MG63 (cell line): ENCODE measurements around the gene DCLK2. TPM values are rescaled to one million over a fixed set of nuclear protein-coding genes. Genes with fewer than 3 reads are reported as not detected.

Experiments used
- DNase-seq: peaks from one replicate; pipeline ENCODE4 v3.0.0-alpha.2; 2020
- H3K27me3 ChIP-seq: fragments of 250-450 bp; sonication (Bioruptor Pico); 2 replicates; pipeline ENCODE4 v1.5.1; 2020; ENCODE audit warnings: mild to moderate bottlenecking, moderate library complexity
- H3K36me3 ChIP-seq: fragments of 250-450 bp; sonication (Bioruptor Pico); 2 replicates; pipeline ENCODE4 v1.5.1; 2020; ENCODE audit warnings: mild to moderate bottlenecking, moderate library complexity
- H3K4me3 ChIP-seq: fragments of 250-450 bp; sonication (Bioruptor Pico); 2 replicates; pipeline ENCODE4 v1.5.1; 2020; ENCODE audit warnings: mild to moderate bottlenecking, moderate library complexity
- H3K9me3 ChIP-seq: fragments of 250-450 bp; sonication (Bioruptor Pico); 2 replicates; pipeline ENCODE4 v1.5.1; 2020; ENCODE audit warnings: mild to moderate bottlenecking, moderate library complexity
- total RNA-seq: library from RNA; depleted of rRNA; stranded (reverse); fragments of >200 nt; shearing (Covaris generic); gene quantifications from 2 replicates; pipeline ENCODE4 v1.2.3, GENCODE V29; 2014; ENCODE audit warnings: low replicate concordance

DCLK2 gene
- total RNA-seq, 1 experiment from 2014 or later: 3.1 TPM

- no peaks in the 10 kb centered on the region for H3K9me3 ChIP-seq
- no peaks in the 10 kb centered on the region for H3K36me3 ChIP-seq
- no peaks in the 10 kb centered on the region for H3K27me3 ChIP-seq
- no peak for DNase-seq
- no peak overlapping the region for H3K4me3 ChIP-seq
These were observed 11.5 kb downstream of the DCLK2 start for GRCh38 chr4:150089732-150090131.

GRCh38 chr4:150090836-150091235 is 12.6 kb downstream of the DCLK2 start:
- Histone ChIP-seq H3K36me3 (no peaks in the 10 kb centered on the region; the same call in 1 of the 2 replicates), H3K4me3 (no peak overlapping the region), H3K9me3 (no peaks in the 10 kb centered on the region), H3K27me3 (no peaks in the 10 kb centered on the region)
- DNase-seq: peak; percentile 52

DNA sequence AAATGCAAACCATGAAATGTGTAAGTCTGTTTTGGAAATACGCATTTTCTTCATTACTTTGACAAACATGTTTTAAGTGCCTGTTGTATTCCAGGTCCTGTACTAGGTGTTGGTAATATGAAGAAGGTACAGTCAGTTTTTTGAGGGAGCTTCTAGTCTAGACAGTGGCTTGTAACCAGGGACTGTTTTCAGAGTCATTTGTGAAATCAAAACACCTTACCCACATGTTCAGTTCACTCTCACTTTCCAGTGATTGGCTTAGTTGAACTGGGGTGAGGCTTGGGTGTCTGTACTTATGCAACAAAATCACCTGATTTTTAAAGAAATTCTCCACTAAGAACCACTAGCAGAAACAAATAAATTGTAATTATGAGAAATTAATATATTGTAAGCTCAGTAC is 16.4 kb downstream of the DCLK2 start:
- no peak overlapping the region for H3K4me3 ChIP-seq
- DNase-seq: no peak
- no peaks in the 10 kb centered on the region for H3K27me3 ChIP-seq
- no peaks in the 10 kb centered on the region; the same call in 1 of the 2 replicates for H3K36me3 ChIP-seq
- no peaks in the 10 kb centered on the region for H3K9me3 ChIP-seq

- Histone ChIP-seq H3K36me3 (no peaks in the 10 kb centered on the region; the same call in 1 of the 2 replicates), H3K4me3 (no peak overlapping the region), H3K9me3 (no peaks in the 10 kb centered on the region), H3K27me3 (no peaks in the 10 kb centered on the region)
- no peak for DNase-seq
These were observed 18.4 kb downstream of the DCLK2 start for GRCh38 chr4:150096625-150097024.

GRCh38 chr4:150098214-150098613 is 20.0 kb downstream of the DCLK2 start:
- Histone ChIP-seq H3K36me3 (no peaks in the 10 kb centered on the region; the same call in 1 of the 2 replicates), H3K9me3 (no peaks in the 10 kb centered on the region), H3K4me3 (no peak overlapping the region), H3K27me3 (no peaks in the 10 kb centered on the region)
- DNase-seq: no peak

GRCh38 chr4:150104404-150105027 is 26.3 kb downstream of the DCLK2 start:
- Histone ChIP-seq H3K27me3 (no peaks in the 10 kb centered on the region), H3K4me3 (no peak overlapping the region), H3K9me3 (no peaks in the 10 kb centered on the region), H3K36me3 (0 out of 2 replicates have a peak, but pooled peaks cover 3% of the 10 kb centered on the region)
- no peak for DNase-seq

GRCh38 chr4:150106886-150107285 is 28.6 kb downstream of the DCLK2 start:
- Histone ChIP-seq H3K36me3 (peaks cover 7% of the 10 kb centered on the region), H3K27me3 (no peaks in the 10 kb centered on the region), H3K9me3 (peaks cover 4% of the 10 kb centered on the region; the same call in 1 of the 2 replicates), H3K4me3 (no peak overlapping the region)
- peak; percentile 60 for DNase-seq

DNA sequence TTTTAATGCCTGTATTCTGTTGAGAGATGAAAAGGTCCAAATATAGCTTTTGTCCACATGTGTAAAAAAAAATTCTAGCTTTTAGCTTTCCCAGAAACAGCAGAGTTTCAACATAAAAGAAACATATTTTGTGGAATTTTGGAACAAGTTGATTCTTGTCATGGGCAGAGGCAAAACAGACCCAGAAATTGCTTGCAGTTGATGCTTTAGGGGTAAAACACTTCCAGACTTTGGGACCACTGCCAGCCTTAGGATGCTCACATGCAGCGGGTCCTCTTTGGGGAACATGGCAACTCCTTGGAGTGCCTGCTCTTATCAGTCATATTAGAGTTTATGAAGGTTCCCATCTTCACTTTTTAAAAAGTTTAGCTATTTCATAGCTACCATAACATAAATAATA is 30.4 kb downstream of the DCLK2 start:
- no peak for DNase-seq
- no peak overlapping the region for H3K4me3 ChIP-seq
- no peaks in the 10 kb centered on the region for H3K27me3 ChIP-seq
- peaks cover 4% of the 10 kb centered on the region; the same call in 1 of the 2 replicates for H3K9me3 ChIP-seq
- peaks cover 5% of the 10 kb centered on the region for H3K36me3 ChIP-seq

- H3K36me3 ChIP-seq: peaks cover 4% of the 10 kb centered on the region
- H3K4me3 ChIP-seq: no peak overlapping the region
- peaks cover 7% of the 10 kb centered on the region; the same call in 1 of the 2 replicates for H3K9me3 ChIP-seq
- H3K27me3 ChIP-seq: no peaks in the 10 kb centered on the region
- DNase-seq: no peak
These were observed 36.4 kb downstream of the DCLK2 start for GRCh38 chr4:150114641-150115040.

DNA sequence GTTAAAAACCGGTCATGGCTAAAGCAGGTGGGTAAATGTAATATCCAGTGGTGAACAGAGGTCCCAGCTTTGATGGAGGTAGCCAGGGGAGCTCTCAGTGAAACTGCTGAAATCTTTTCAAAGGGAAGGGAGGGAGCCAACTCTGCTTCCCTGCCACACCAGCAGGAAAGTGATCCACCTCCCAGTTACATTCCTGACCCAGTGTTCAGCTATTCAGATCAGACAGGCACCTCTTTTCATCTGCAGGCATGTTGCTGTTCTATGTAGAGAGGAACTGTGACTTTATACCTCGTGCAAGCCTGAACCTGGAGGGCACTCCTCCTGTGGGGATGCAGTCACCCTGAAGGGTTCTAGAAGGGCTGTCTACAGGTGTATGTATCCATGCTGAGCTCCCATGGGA is 37.6 kb downstream of the DCLK2 start:
- H3K4me3 ChIP-seq: no peak overlapping the region
- H3K9me3 ChIP-seq: peaks cover 4% of the 10 kb centered on the region; the same call in 1 of the 2 replicates
- peaks cover 2% of the 10 kb centered on the region for H3K36me3 ChIP-seq
- no peaks in the 10 kb centered on the region for H3K27me3 ChIP-seq
- DNase-seq: no peak

- Histone ChIP-seq H3K27me3 (no peaks in the 10 kb centered on the region), H3K9me3 (peaks cover 7% of the 10 kb centered on the region; the same call in 1 of the 2 replicates), H3K36me3 (peaks cover 3% of the 10 kb centered on the region), H3K4me3 (no peak overlapping the region)
- no peak for DNase-seq
These were observed 38.3 kb downstream of the DCLK2 start for GRCh38 chr4:150116506-150116905.

DNA sequence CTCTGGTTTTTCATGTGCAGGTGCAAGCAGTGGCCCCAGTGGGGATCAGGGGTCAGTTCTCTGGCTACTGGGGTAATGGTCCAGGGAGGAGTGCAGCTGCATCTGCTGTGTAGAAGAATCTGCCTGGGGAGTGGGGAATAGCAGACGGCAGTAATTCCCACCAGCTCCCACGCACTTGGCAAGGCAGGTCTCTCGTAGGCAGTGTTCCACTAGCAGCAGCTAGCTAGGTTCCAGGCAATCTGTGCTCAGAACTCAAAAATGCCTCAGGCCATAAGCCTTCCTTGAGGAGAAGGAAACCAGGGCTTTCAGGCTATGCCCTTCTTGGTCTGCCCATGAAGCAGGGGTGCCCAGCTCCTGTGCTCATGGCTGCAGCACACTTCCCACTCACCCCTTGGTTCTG is 38.8 kb downstream of the DCLK2 start:
- H3K36me3 ChIP-seq: peaks cover 9% of the 10 kb centered on the region; the same call in 1 of the 2 replicates
- no peaks in the 10 kb centered on the region for H3K27me3 ChIP-seq
- peaks cover 10% of the 10 kb centered on the region; the same call in 1 of the 2 replicates for H3K9me3 ChIP-seq
- H3K4me3 ChIP-seq: no peak overlapping the region
- peak; percentile 30 for DNase-seq

DNA sequence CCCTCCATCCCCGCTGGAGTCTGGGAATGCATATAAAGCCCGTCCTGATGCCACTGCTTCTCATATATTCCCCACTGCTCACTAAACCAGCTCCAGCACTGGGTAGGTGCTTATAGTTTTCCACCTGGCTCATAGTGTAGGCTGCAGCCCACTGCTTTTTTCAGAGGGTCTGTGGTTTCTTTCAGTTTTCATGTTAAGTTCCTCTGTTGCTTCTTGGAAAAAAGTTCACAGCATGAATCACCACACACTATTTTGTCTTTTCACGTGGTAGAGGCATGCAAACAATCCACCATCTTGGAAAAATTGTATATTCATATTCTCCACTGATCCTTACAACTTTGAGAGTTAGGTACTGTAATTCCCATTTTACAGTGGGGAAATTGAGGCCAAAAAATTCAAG is 39.4 kb downstream of the DCLK2 start:
- no peak for DNase-seq
- H3K4me3 ChIP-seq: no peak overlapping the region
- peaks cover 10% of the 10 kb centered on the region; the same call in 1 of the 2 replicates for H3K9me3 ChIP-seq
- H3K27me3 ChIP-seq: no peaks in the 10 kb centered on the region
- H3K36me3 ChIP-seq: peaks cover 14% of the 10 kb centered on the region; the same call in 1 of the 2 replicates

DNA sequence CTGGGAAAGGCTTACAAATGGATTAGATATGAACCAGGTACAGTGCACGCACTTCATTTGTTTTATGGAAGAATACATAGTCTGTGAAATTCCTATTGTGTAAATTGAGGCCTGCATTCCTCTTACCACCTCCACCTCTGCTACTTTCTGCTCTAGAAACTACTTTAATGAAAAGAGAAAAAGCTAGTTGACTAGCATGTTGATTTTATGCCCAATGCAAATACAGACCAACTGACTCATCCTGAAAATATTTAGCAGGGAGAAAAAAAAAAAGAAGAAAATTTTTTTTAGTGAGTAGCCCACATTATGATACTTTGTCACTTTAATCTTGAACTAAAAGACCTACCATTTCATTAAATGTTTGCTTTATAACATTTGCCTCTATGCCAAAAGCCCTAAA is 41.2 kb downstream of the DCLK2 start:
- no peak for DNase-seq
- Histone ChIP-seq H3K36me3 (peaks cover 19% of the 10 kb centered on the region), H3K4me3 (no peak overlapping the region)

GRCh38 chr4:150123087-150123486 is 44.8 kb downstream of the DCLK2 start:
- Histone ChIP-seq H3K27me3 (no peaks in the 10 kb centered on the region), H3K9me3 (peaks cover 6% of the 10 kb centered on the region; the same call in 1 of the 2 replicates), H3K4me3 (no peak overlapping the region), H3K36me3 (peaks cover 23% of the 10 kb centered on the region)
- no peak for DNase-seq

More for the DNA sequence above, 41.2 kb downstream of the DCLK2 start:
- Histone ChIP-seq H3K27me3 (no peaks in the 10 kb centered on the region), H3K9me3 (peaks cover 10% of the 10 kb centered on the region; the same call in 1 of the 2 replicates)

DNA sequence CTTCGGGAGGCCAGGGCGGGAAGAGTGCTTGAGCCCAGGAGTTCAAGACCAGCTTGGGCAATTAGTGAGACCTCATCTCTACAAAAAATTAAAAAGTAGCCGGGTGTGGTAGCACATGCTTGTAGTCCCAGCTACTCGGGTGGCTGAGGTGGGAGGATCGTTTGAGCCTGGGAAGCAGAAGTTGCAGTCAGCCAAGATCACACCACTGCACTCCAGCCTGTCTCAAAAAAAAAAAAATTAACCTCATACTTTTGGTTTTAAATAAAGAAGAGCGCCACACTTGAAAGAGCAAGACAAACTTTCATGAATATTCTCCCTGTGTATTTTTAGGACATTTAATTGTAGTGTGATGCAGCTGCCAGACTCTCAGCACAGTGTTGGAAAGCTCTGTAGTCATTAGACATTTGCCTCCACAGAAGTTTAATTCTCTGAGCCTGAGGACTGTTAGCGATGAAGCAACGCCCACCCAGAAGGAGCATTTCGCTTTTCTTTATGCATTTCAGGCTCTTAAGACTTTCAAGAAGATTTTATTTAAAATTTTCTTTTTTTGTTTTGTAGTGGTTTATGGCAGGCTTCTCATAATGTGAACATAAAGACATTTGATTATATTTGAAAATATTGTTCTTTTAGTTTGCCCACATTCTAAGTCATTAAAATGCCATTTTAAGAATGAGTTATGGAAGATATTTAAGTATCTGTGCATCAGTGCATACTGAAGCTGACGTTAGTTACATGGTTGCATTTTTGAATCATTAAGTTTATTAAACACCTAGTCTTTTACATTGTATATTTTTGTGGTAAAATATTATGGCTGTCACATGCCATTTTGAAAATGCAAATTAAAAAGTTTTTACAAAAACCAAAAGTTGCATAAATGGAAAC is 45.8 kb downstream of the DCLK2 start:
- no peak for DNase-seq
- no peak overlapping the region for H3K4me3 ChIP-seq

GRCh38 chr4:150126201-150126863 is 48.1 kb downstream of the DCLK2 start:
- no peaks in the 10 kb centered on the region for H3K27me3 ChIP-seq
- no peak overlapping the region for H3K4me3 ChIP-seq
- H3K9me3 ChIP-seq: peaks cover 4% of the 10 kb centered on the region; the same call in 1 of the 2 replicates
- no peak for DNase-seq
- H3K36me3 ChIP-seq: peaks cover 21% of the 10 kb centered on the region

More for the DNA sequence above, 45.8 kb downstream of the DCLK2 start:
- no peaks in the 10 kb centered on the region for H3K27me3 ChIP-seq
- peaks cover 6% of the 10 kb centered on the region; the same call in 1 of the 2 replicates for H3K9me3 ChIP-seq
- H3K36me3 ChIP-seq: peaks cover 23% of the 10 kb centered on the region
